Stimulated activated naive CD8-positive, alpha-beta T cell treated with anti-CD3 and anti-CD28 coated beads, Interleukin-15, Interleukin-2, amounts not matched to agents 100 U/mL and 50 U/mL, for 24 hours (primary cell): ENCODE measurements around the gene L1CAM.

Experiments used
- ATAC-seq: fragments of 150-1000 bp; cut with Tn5 transposase; one replicate; pipeline ENCODE4 v1.10.0; 2021
- DNase-seq: peaks from one replicate; pipeline ENCODE4 v3.0.0; 2021

The L1CAM gene

DNA sequence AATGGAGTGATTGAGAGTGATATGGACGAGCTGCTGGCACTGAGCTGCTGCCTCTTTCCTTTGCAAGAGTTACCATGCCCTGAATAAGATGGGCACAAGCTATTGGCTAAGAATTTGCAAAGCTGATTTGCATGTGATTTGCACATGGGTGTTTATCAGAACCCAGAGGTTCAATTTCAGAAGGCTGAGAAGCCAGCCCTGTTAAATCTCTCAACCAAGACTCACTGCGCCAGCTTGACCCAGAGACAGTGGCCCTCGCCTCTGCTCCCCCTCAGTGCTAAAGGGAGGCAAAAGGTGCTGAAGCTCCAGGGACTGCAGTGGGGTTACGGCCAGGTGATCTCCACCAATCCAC, 39.4 kb upstream of the L1CAM start:
- DNase-seq (no peak), ATAC-seq (no peak)

DNA sequence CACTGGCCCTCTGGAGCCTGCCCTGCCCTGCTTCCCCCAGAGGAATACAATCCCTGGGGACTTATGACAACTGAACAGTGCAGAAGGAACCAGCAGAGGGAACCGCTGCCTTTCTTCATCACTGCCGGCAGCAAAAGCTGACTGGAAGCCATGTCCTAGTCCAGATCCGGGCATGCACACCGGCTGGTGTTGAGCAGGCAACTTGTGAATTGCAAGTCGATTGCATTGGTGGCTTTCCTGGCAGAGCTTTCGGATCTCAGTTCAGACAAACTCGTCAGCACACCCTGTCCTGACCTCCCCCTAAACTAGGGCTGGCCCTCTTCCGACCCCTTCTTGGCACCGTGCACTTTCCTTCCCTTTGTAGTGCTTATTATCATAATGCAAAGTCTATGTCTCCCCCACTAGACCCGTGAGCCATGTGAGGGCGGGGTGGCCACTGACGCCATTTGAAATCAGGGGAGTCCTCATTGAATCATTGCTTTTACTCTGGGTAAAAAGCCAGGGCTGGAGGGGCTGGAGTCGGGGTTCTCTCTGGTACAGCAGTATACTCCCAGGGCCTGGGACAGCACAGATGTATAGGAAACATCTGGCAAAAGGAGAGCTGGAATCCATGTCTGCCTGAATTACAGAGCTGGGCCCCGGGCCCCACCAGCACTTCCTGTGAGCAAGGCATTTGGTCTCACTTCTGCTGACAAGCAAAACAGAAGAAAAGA, 38.3 kb upstream of the L1CAM start:
- no peak for DNase-seq
- no peak for ATAC-seq

DNA sequence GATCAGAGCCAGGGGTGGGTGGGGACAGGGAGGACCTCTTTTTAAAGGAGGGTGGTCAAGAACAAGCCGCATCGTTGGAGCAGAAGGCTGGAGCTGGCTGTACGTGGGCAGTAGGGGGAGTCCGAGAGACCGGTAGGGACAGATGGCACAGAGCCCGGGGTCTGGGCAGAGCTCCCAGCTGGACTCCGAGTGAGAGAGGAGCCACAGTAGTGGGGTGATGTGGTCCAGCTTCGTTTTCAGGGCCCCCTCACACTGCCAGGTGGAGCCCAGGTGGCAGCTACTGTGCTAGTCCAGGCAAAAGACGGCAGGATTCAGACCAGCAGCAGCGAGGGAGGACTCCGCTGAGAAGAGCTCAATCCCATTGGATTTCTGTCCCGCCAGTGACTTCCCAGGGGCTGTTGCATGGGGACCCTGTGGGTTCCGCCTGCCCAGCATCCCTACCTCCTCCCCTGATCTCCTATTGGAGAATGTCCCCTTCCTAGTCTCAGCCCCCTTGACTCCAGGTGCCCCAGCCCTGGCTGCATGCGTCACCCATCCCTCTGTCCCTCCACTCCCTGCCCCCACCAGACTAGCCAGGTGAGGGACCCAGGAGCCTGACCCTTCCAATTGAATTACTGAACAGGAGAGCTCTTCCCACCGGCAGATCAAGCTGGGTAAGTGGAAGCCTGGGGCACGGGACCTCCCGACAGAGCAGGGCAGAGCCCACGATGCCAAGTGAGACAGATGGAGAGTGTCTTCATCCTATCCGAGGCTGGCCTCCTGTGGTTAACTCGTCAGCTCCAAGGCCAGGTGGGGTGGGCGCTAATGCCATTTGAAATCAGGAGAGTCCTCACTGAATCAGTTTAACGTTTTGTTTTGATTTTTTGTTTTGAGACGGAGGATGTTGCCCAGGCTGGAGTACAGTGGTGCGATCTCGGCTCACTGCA, 37.2 kb upstream of the L1CAM start:
- DNase-seq, result no peak
- no peak for ATAC-seq

DNA sequence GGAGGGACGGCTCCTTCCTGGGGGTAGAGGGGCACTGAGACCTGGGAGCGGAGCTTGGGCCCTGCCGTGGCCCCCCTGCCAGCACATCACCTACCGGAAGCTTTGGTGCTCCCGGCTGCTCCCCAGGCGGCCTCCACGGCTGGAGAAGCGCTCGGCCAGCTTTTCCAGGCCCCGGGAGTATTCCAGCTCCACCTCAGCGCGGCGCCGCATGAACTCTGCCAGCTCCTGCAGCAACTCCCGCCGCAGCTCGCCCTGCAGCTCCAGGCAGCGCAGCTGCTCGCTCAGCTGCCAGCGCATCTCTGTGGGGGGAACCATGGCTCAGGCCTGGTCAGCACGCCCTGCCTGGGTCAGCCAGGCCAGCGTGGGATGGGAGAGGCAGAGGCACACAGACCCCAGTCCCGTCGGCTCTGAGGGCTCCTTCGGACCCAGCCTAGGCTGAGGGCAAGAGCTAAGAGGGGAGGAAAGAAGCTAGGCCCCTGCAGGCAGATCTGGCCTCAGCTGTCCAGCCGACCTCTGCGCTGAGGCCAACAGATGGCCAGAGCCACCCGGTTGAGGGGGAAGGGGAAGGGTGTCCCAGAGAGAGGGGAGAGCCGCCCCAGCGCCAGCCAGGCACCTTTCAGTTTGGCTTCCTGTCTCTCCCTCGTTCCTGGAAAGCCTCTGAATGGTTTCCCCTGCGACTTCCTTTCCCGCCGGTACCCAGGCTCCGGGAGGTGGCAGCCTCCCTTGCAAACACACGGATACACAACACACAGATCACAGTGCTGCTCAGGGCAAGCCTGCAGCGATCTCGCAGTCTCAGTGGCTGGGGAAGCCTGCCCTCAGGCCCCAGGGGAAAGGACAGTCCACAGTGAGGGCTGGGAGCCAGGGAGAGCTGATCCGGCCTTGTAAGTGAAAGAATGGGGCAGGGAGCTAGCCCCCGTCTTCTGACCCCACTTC, 35.8 kb upstream of the L1CAM start:
- DNase-seq (no peak), ATAC-seq (no peak)

DNA sequence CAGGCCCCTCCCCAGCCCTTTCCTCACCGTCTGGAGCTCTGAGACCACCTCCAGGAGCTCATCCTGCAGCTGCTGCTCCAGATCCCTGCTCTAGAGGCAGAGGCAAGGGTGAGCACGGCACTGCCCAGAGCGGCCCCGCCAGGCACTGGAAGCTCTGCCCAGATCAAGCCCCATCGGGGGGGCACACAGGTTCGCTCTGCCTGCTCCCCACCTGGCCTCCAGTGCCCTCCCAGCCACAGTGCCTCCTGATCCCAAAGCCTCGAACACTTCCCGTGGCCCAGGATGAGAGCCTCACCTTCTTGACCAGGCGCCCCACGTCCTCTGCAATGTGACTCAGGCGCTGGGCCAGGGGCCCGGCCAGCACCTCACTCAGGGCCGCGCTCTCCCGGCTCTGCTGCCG, 35.1 kb upstream of the L1CAM start:
- DNase-seq, result no peak
- no peak for ATAC-seq

DNA sequence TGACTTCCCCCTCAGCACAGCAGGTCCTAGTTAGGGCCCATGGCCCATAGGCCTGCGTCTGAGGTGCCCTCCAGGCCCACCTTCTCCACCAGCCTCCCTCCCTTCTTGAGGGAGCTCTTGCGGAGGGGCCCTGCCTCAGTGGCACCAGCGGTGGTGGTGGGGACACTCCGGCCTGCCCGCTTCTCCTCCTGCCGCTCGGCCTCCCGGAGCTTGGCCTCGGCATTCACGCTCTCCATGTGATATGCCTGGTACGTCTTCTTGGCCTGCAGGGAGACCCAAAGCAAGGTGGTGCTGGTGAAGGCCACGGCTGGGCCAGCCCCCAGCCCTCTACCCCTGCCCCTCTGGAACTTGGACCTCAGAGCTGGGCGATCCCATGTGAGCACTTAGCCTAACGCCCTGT, 34.6 kb upstream of the L1CAM start:
- ATAC-seq (no peak), DNase-seq (no peak)

DNA sequence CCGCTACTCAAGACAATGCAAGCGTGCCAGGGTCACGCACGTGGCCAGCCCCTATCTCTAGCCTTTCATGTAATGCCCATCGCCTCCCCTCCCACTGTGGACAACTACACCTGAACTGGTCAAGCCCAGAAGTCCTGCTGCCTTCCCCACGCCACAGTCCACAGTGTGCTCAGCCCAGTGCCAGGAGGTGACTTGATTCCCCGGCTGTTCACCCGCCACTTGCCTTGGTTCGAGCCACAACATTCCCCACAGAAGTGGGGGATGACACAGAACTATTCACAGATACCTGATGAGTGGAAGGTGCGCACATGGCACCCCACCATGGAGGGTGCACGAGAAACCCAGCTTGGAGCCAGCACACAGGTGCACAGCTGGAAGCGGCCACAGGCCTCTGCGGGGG, 33.3 kb upstream of the L1CAM start:
- DNase-seq (no peak), ATAC-seq (no peak)

DNA sequence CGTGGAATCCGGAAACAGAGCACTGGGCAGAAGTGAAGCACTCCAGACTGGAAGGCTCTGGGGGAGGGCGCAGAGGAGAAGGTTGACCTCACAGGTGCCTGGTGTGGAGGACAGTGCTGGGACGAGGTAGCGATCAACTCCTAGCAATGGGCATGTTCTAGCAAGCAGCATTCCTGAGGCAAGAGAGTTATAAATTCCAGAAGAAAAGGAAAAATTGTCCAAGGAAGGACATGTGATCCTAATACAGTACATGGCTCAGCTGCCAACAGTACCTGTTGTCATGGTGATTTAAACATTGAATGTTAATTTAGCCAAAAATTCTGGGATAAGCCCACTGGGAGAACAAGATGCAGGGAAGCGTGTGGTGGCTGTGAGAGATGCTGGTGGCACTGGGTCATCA, 31.9 kb upstream of the L1CAM start:
- ATAC-seq, result no peak
- no peak for DNase-seq

DNA sequence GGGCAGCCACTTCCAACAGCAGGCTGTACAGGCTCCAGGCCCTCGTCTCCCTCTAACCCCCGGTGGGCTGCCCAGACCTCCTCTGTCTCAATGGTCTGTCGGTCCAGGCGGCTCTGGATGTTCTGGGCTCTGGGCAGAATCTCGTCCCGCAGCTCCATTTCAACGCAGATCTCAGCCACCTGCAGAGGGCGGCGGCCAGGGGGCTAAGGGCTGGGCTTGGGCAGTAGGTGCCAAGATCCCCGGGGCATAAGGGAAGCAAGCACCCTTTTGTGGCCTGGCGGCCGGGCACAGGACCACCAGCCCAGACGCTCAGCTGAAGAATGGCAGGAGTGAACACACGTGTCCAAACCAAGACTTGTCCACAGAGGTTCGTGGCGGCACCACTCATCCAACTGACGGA, 27.7 kb upstream of the L1CAM start:
- DNase-seq, result no peak
- no peak for ATAC-seq

DNA sequence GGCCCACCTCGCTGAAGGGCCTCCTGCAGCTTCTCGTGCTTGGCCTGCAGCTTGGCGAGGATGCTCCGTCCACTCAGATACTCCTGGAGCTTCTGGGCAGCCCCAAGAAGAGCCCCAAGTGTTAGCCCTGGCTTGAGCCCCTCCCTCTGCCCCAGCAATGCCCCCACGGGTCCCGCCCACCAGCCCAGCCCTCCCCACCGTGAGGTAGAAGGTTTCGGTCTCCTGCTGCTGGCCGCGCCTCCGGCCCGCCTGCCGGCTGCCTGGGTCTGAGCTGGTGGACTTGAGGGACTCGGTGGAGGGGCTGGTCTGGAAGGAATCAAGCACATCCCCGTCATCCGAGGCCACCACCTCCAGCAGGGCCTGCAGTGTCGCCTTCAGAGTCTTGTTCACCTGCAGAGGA, 27.2 kb upstream of the L1CAM start:
- no peak for DNase-seq
- ATAC-seq, result no peak

DNA sequence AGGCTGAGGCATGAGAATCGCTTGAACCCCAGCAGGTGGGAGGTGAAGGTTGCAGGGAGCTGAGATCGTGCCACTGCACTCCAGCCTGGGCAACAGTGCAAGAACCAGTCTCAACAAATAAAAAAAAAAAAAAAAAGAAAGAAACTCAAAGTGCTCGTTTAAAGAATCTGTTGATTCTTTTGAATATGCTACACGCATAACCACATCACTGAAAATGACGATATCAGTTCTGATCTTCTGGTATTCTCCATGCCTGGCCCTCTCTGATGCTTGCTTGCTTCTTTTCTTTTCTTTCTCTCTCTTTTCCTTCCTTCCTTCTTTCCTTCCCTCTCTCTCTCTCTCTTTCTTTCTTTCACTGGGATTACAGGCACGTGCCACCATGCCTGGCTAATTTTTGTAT, 25.8 kb upstream of the L1CAM start:
- ATAC-seq, result no peak
- no peak for DNase-seq

DNA sequence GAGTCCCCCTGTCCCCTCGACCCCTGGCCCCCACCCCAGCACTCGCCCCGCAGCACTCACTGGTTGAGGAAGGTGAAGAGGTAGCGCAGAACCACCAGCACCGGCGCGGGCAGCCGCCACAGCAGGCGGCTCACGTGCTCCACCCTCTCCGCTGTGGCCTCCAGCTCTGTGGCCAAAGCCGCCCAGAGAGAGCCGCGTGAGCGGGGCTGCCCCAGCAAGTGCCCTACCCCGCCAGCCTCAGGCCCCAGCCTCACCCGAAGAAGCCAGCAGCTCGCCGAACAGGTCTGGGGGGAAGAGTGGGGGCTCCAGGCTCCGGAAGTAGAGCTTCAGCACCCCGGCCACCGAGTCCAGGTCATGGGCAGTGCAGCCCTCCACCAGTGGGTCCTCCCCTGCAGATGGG, 24.5 kb upstream of the L1CAM start:
- ATAC-seq (no peak), DNase-seq (no peak)

DNA sequence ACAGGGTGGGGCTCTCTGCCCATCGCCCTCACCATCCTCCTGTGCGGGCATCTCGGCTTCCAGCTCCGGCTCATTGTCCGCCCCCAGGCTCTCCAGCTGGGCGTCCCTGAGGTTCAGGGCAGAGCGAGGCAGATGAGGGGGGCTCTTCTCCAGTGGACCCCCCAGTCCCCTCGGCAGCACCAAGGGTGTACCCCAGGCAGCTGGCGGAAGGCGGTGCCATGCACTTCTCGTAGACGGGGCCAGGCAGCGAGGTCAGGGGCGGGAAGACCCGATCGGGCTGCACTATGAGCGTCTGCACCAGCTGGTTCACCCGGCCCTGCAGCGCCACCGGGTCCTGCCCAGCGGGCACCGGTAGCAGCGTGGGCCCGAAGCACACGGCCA, 24.0 kb upstream of the L1CAM start:
- ATAC-seq, result no peak
- no peak for DNase-seq

DNA sequence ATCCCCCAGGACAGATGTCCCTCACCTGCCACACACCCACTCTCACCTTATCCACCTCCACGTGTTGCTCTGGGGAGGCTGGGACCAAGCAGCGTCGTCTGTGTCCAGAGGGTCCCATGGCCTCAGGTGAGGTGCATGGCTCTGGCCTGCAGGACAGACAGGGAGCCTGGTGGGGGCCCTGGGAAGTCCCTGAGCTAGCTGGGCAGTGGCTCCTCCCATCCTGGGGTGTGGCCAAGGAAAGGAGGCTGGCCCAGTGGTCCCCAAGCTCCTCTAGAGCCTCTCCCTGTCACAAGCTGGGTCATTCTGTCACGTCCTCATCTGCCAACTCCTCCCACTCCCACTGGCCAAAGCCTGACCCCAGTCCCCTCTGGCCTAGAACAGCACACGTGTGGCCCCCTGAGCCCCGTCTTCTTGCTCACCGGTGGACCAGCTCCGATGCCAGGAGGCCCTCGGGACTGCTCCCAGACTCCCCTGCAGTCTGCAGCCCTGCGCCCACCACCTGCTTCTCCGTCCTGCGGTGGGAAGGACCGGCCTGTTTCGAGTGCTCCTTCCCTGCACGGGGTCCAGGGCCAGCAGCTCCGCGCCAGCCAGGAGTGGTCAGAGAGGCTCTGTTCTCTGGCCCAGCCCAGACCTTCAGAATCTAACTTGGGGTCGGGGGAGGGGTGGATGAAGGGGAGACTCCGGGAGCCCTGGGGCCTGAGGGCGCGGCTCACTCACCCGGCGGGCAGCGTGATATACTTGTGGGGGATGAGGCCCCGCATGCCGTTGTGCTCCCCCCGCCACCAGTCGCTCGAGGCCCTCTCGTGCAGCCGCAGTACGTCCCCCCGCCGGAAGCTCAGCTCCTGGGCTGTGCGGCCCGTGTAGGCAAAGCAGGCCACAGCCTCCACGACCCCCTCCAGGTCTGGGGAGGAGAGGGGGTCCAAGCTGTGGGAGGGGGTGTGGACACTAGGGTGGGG, 23.3 kb upstream of the L1CAM start:
- no peak for ATAC-seq
- no peak for DNase-seq

DNA sequence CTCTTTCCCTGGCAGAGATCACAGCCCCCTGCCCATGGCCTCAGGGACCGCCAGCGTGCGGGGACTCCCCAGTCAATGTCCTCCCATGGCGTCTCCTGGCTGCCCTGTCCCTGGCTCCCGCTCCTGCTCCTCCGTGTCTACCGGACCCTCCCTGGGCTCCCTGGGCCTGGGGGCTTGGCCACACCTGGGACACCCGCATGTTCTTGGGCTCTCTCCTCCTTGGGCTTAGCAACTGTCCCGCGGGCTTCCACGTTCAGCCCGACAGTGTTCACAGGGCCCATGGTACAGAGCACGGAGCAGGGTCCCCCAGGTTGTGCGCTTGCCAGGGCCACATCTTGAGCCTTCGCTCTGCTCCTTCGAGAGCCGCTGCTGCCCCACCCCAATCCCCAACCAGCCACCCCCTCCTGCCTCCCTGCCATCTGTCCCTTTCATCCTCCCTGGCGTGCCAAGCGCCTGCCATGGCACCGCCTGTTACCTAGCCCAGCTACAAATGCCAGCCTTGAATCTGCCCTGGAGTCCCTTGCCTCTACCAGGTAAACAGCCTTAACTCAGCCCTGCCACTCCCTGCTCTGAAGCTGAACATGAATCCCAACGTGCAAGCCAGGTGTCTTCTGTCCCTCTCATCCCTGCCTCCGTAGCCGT, 22.4 kb upstream of the L1CAM start:
- DNase-seq (no peak), ATAC-seq (no peak)

DNA sequence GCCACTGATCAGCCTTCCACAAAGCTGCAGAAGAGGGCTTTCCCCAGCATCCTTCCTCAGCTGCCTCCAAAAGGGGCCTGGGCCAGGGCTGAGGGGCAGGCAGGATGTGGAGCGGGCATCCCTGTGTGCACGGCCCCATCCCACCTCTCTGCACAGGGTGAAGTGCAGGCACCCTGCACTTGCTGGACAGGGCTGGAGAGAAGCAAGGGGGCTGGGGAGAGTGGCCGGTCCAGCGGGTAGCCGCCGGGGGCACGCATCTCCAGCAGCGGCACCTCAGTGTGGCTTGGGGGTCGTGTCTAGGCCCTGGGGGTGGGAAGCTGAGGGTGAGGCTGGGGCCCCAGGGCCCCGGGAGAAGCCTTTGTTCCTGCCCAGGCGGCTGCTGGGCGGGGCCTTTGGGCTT, 21.5 kb upstream of the L1CAM start:
- ATAC-seq (no peak), DNase-seq (no peak)

DNA sequence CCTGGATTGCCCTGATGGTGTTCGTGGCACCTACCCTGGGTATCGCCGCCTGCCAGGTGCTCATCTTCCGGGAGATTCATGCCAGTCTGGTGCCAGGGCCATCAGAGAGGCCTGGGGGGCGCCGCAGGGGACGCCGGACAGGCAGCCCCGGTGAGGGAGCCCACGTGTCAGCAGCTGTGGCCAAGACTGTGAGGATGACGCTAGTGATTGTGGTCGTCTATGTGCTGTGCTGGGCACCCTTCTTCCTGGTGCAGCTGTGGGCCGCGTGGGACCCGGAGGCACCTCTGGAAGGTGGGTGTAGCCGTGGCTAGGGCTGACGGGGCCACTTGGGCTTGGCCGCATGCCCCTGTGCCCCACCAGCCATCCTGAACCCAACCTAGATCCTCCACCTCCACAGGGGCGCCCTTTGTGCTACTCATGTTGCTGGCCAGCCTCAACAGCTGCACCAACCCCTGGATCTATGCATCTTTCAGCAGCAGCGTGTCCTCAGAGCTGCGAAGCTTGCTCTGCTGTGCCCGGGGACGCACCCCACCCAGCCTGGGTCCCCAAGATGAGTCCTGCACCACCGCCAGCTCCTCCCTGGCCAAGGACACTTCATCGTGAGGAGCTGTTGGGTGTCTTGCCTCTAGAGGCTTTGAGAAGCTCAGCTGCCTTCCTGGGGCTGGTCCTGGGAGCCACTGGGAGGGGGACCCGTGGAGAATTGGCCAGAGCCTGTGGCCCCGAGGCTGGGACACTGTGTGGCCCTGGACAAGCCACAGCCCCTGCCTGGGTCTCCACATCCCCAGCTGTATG, 20.3 kb upstream of the L1CAM start:
- DNase-seq (peak; percentile 9), ATAC-seq (peak; percentile 44)

DNA sequence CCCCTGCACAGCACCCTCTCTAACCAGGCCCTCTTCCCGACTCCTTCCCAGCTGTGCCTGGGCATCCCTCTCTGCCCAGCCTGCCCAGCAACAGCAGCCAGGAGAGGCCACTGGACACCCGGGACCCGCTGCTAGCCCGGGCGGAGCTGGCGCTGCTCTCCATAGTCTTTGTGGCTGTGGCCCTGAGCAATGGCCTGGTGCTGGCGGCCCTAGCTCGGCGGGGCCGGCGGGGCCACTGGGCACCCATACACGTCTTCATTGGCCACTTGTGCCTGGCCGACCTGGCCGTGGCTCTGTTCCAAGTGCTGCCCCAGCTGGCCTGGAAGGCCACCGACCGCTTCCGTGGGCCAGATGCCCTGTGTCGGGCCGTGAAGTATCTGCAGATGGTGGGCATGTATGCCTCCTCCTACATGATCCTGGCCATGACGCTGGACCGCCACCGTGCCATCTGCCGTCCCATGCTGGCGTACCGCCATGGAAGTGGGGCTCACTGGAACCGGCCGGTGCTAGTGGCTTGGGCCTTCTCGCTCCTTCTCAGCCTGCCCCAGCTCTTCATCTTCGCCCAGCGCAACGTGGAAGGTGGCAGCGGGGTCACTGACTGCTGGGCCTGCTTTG, 19.6 kb upstream of the L1CAM start:
- ATAC-seq, result no peak
- no peak for DNase-seq

DNA sequence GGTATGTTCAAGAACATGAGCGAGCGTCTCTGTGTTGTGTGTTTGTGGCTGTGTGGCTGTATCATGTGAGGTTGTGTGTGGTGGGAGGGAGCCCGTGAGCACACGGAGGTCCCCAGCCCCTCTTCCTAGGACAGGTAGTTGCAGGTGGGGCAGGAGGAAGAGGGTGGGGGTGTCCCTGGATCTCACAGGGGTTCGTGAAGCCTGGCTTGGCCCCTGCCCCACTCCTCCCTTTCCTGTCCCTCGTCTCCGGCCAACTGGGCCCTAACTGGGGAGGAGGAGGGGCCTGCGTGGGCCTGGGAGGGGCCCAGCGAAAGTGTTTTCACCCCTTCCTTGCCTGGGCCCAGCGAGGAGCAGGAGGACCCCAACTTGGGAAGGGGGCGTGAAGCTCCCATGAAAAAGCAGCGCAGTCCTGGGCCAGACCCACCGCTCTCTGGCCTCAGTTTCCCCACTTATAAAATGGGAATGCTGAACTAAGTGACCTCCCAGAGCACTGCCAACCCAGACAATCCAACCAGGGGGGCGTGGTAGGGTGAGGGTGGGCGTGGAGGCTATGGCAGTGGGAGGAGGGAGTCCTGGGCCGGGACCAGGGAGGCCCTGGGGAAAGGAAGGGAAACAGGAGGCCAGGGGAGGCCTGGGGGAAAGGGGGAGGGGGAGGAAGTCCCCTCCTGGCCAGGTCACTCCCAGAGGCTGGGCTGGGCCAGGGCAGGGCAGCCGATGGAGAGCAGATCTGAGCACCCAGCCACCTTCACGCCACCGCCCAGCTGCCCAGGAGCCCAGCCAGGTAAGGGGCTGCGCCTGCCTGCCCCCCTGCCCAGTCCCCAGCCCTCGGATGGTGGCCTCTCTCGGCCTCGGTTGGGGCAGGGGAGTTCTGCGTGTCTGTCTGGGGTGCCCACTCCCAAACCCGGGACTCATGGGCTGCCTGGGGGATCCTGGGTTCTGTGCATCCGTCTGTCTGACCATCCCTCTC, 18.3 kb upstream of the L1CAM start, which contains the start of gene AVPR2:
TSS of gene AVPR2 (plus strand) at position 683 of the 967 bp plus-strand sequence. CDS start 473 bp downstream, outside the sequence.
- DNase-seq (no peak), ATAC-seq (peak; percentile 2)
